SK-N-DZ (cell line): ENCODE data around the gene GZF1.
A peak's percentile ranks its signal among the peaks of the same experiment; 100 is the strongest.

Experiments
- DNase-seq: peaks from one replicate; pipeline ENCODE4 v3.0.0-alpha.2; 2015; ENCODE audit warnings: low spot score
- small RNA-seq, 2 experiments: library from RNA; depleted of rRNA; stranded (forward); fragments of <200 nt; gene quantifications; one replicate each; pipeline ENCODE3, GENCODE V24; 2014

Gene GZF1

GRCh38 chr20:23407781-23408464, 45.9 kb downstream of the GZF1 start:
- DNase-seq: no peak

DNA sequence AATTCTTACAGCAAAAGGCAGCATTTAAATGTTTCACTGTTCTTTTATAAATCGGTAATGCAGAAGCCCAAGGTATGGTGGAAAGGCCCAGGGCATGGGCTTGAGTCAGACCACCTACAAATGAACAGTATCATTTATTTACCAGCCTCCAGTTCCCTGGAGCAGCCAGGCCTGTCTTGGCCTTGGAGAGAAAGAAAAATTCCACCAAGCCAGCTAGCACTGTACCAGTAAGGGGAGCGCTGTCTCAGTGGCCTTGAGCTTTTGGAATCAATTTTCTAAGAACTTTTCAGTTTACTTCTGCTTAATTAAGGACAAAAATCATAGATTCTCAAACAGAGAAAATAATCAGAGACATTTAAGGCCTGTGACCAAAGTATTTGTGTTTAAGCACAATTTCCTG, 47.0 kb downstream of the GZF1 start:
- no peak for DNase-seq

GRCh38 chr20:23409800-23410199, 47.8 kb downstream of the GZF1 start:
- no peak for DNase-seq

DNA sequence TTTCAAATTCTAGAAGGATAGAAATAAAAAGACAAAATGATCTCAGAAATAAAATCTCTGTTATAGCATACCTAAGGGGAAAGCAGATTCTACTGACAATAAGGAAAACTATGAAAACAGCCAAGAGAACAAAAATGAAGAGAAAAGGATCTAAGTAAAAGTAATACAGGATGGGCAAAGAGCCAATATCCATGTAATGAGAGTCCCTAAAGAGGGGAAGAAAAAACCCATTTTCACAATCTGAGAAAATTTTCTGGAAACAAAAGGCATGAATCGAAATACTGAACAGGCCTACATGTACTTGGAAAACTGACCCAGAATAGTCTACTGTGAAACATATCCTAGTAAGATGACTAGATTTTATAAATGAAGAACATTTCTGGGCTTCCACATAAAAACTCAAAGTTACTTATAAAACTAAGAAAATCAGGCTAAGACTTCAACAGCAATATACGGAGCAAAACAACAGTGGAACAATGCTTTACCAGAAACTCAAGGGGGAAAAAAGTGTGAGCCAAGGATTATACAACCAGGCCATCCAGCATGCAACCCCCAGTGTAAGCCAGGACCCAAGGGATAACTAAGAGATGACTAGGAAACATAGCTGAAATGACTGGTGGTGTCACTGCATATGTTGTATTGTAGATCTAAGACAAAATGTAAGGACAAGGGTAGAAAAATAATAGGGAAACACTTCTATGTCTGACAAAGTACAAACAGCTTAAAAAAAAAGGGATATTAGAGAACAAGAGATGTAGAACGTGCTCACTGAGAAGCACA, 49.1 kb downstream of the GZF1 start:
- no peak for DNase-seq

DNA sequence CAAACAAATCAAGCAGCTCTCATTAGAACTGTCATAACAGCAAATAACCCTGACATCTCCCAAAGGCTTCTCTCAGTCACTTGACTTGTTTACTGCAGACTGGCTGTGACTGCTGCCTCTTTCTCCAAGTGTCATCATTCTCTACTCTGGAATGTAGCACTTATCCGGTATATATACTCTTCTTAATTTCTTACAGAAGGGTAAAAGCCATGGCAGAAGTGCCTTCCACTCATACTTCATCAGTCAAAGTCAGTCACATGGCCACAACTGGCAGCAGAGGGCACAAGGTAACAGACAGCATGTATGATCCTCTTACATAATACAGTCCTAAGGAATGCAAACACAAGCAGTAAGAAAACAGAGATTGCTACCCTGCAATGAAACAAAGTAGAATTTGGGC, 50.0 kb downstream of the GZF1 start:
- no peak for DNase-seq

- no peak for DNase-seq
Observed at GRCh38 chr20:23413862-23414422, 52.0 kb downstream of the GZF1 start.

DNA sequence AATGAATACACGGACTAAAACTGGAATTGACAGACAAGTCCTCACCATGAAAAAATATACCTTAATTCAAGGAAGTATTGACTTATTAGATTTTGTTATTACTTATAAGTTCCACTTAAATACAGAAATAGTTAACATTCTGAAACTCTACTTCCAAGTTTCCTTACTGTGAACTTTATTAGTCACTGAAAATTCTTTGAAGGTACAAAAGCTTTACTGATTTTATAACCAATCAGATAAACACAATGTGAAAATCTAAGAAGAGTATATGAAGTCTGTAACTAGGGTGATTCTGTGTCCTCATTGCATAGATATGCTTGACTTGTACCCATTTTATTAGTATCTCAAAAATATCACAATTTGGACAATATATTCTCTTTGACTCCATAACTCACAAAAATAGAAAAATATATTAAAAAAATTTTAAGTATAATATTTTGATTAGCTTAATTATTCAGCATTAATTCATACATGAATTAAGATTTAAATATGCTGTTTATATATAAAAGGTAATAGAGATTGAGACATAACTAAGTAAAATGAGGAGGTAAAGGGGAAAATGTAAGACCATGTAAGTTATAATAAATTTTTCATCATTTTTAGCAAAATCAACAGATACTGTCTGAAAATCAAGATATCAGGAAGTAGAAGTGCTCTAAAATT, 52.7 kb downstream of the GZF1 start:
- no peak for DNase-seq

- no peak for DNase-seq
Observed at GRCh38 chr20:23415555-23415954, 53.6 kb downstream of the GZF1 start.

DNA sequence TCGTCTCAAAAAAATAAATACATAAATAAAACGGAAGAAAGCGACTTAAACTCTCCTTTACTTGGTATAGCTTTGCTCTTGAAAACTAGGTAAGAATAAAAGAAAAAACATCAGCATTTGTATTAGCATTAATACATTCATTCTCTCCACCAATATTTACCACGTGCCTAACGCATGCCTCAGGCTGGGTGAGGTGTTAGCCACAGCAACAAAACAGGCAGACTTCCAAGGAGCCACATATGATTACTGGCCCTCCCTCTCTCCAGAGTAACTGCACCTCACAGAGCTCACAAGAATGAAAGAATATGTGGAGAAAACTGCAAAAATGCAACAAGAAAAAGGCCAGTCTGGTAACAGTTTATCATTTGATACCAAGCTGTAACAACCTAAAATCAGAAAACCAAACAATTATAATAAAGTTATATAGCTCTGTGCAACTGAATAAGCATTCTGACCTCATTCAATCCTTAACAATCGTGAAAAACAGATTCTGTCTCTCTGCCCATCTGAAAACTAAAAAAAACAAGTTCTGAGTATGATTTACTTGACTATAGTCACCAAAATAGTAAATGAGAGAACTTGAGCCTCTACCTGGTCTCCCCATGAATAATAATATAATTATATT, 54.1 kb downstream of the GZF1 start:
- DNase-seq: no peak

DNA sequence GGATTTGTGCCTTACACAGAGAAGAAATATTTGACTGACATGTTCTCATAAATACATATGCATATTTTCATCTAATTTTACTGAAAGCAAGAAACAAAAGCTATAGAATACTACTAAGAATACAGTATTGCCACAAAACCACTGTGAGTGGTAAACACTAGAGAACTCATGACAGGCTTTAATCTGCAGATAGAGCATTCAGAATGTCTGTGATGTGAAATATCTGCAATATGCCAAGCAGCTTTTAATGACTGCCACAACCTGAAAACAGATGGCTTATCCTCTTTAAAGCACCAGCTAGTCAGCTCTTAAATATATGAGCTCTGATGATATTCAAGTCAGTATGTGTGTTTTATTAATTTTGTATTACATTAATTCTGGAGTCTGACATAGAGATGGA, 55.9 kb downstream of the GZF1 start:
- no peak for DNase-seq

GRCh38 chr20:23419657-23419994, 57.6 kb downstream of the GZF1 start:
- DNase-seq: no peak

GRCh38 chr20:23419995-23420901, 58.3 kb downstream of the GZF1 start:
- no peak for DNase-seq

GRCh38 chr20:23420943-23421931, 59.3 kb downstream of the GZF1 start, which contains the start of gene NAPB:
NAPB (minus strand) TSS chr20:23421488; CDS start chr20:23421402, 86 bp downstream.
- peak; percentile 92 for DNase-seq

Small RNAs within 50 kb of the gene (small RNA-seq; reads per million reads assigned to genes)
- gene RNA5SP479: 0 reads per million in 2 experiments
